AG04450 (cell line): Measurements from ENCODE around the gene IFT22. TPM values are rescaled to one million over a fixed set of nuclear protein-coding genes. Genes with fewer than 3 reads are reported as not detected.

Experiments used
- CTCF ChIA-PET: fragments of 300-600, 350-600 bp; formaldehyde crosslinking; extraction: SDS; loops from one replicate; lab custom pipeline; 2022; ENCODE audit warnings: antibody characterized with exemption, inconsistent platforms; lab: Charles Lee
- POLR2A ChIA-PET: fragments of 350-600 bp; formaldehyde crosslinking; extraction: SDS; loops from one replicate; lab custom pipeline; 2021; ENCODE audit warnings: antibody characterized with exemption, inconsistent platforms; lab: Yijun Ruan, JAX
- DNase-seq: peaks from one replicate; pipeline ENCODE4 v3.0.0-alpha.2; 2011; ENCODE audit warnings: low read depth, low spot score
- H3K27ac ChIP-seq: one replicate; pipeline ENCODE4 v1.5.1; 2012; ENCODE audit warnings: low read depth, low read length, control low read depth
- H3K27me3 ChIP-seq: one replicate; pipeline ENCODE4 v1.6.0; 2012; ENCODE audit warnings: low read length; ENCODE audit not compliant: control insufficient read depth, insufficient read depth
- H3K4me3 ChIP-seq: 2 replicates; pipeline ENCODE4 v1.5.1; 2011; ENCODE audit warnings: mild to moderate bottlenecking, low read depth, low read length, control low read depth
- H3K9me3 ChIP-seq: 2 replicates; pipeline ENCODE4 v1.5.1; 2012; ENCODE audit warnings: low read length; ENCODE audit not compliant: control insufficient read depth, insufficient read depth
- polyA plus RNA-seq: library from polyadenylated mRNA; depleted of rRNA; stranded (reverse); fragments of >200 nt; gene quantifications from 2 replicates; pipeline ENCODE4 v1.2.3, GENCODE V29; 2011
- TF ChIP-seq, protein P1 (sequence below): IDR thresholded peaks from 2 replicates; pipeline ENCODE4 v1.5.1; 2011; ENCODE audit warnings: low read depth, low read length, control low read depth, inconsistent platforms

IFT22 gene
- polyA plus RNA-seq, 1 experiment, result 42.5 TPM

DNA sequence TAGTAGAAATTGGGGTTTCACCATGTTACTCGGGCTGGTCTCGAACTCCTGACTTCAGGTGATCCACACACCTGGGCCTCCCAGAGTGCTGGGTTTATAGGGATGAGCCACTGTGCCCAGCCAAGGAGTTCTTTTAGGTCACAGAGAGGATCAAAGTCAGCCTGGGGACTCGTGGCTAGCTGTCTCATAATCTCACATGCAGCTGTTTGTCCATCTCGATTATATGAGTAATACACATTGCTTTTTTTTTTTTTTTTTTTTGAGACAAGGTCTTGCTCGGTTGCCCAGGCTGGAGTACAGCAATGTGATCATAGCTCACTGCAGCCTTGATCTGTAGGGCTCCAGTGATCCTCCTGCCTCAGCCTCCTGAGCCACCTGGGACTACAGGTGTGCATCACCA, 2.2 kb downstream of the IFT22 start:
- POLR2A ChIA-PET, result no interaction called here
- Histone ChIP-seq H3K27ac (no peak overlapping the region), H3K27me3 (no peaks in the 10 kb centered on the region), H3K9me3 (no peaks in the 10 kb centered on the region), H3K4me3 (no peak overlapping the region)
- TF ChIP-seq, protein P1, sequence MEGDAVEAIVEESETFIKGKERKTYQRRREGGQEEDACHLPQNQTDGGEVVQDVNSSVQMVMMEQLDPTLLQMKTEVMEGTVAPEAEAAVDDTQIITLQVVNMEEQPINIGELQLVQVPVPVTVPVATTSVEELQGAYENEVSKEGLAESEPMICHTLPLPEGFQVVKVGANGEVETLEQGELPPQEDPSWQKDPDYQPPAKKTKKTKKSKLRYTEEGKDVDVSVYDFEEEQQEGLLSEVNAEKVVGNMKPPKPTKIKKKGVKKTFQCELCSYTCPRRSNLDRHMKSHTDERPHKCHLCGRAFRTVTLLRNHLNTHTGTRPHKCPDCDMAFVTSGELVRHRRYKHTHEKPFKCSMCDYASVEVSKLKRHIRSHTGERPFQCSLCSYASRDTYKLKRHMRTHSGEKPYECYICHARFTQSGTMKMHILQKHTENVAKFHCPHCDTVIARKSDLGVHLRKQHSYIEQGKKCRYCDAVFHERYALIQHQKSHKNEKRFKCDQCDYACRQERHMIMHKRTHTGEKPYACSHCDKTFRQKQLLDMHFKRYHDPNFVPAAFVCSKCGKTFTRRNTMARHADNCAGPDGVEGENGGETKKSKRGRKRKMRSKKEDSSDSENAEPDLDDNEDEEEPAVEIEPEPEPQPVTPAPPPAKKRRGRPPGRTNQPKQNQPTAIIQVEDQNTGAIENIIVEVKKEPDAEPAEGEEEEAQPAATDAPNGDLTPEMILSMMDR, result no peak
- CTCF ChIA-PET, result no interaction called here
- DNase-seq, result no peak

DNA sequence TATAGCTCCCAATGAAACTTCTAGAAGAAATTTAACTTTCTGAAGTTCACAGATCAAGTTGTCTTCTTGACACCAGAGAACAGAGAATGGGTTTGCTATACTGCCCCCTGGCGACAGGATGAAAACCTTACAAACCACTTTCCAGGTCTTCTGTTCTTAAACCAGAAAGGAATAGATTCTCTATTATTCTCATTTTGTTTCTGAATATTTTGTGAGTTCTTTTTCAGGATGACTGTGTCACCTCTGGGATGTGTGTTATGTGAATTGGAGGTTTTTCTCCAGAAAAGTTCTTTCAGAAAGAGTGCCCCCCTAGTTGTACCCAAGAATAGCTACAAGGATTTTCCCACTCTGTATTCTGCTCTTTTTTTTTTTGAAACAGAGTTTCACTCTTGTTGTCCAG, 6.3 kb downstream of the IFT22 start:
- H3K9me3 ChIP-seq, result peaks cover 5% of the 10 kb centered on the region
- no peak overlapping the region for H3K4me3 ChIP-seq
- TF ChIP-seq, protein P1, result peak; percentile 66
- POLR2A ChIA-PET, result no interaction called here
- no peak for DNase-seq
- CTCF ChIA-PET, result interaction anchor here (0.6 to 1.7 kb wide), 12 partner anchors 9 to 896 kb away, joined by 3 to 5 read pairs (median 4); no protein-coding TSS in a partner anchor
- H3K27me3 ChIP-seq, result no peaks in the 10 kb centered on the region
- no peak overlapping the region for H3K27ac ChIP-seq

DNA sequence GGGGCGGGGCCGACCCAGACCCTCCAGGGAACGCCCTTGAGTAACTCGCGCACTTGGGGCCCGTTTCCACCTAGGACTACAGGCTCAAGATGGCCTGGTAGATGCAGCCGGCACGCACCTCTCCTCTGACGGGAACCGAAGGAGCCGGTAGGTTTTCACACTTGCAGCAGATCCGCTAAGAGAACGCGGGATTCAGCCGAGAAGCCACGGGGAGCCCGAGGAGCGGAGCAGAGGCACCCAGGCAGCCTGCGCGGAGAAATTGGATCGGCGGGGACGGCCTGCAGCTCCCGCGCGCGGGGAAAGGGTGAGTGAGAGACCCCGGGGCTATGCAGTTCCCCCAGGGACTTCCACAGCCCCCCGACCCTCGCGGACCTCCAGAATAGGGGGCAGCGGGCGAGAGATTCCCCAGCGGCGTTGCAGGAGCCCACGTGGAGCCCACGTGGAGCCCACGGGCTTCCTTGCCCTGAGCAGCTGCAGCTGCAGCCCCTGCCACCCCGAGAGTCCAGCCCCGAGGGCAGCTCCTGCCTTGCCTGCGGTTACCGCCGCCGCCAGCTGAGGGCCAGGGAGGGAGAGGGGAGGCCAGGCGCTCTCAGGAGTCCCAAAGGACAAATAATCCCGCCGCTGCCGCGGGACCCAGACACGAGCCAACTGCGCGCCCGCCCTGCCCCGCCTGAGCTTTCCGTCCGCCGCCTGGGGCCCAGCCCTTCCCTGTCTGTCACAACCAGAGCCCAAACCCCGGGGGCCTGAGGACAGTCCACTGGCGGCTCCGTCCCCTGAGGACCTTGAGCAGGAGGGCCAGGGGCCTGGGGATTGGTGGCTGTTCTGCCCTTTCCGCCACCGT, 13.1 kb downstream of the IFT22 start:
- CTCF ChIA-PET, result interaction anchor here (0.7 kb wide), 1 partner anchor 207 kb away, joined by 6 read pairs; no protein-coding TSS in a partner anchor
- Histone ChIP-seq H3K9me3 (peaks cover 26% of the 10 kb centered on the region), H3K27me3 (peaks cover 18% of the 10 kb centered on the region), H3K4me3 (peak overlapping the region; percentile 51), H3K27ac (no peak overlapping the region)
- TF ChIP-seq, protein P1, result no peak
- DNase-seq, result no peak
- POLR2A ChIA-PET, result interaction anchor here (0.6 to 0.7 kb wide), 2 partner anchors 220 to 337 kb away, joined by 5 read pairs; no protein-coding TSS in a partner anchor

DNA sequence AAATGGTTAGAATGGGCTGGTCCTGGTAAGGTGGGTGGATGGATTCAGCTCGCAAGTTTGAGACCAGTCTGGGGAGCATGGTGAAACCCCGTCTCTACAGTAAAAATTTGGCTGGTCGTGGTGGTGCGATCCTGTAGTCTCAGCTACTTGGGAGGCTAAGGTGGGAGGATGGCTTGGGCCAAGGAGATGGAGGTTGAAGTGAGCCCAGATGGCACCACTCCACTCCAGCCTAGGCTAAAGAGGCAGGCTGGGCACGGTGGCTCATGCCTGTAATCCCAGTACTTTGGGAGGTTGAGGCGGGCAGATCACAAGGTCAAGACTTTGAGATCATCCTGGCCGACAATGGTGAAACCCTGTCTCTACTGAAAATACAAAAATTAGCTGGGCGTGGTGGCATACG, 15.3 kb downstream of the IFT22 start:
- ChIA-PET CTCF (interaction anchor here (1.6 kb wide), 1 partner anchor 8 kb away, joined by 5 read pairs; no protein-coding TSS in a partner anchor), POLR2A (no interaction called here)
- Histone ChIP-seq H3K4me3 (no peak overlapping the region), H3K27ac (no peak overlapping the region), H3K9me3 (peaks cover 47% of the 10 kb centered on the region), H3K27me3 (peaks cover 39% of the 10 kb centered on the region)
- no peak for DNase-seq
- TF ChIP-seq, protein P1, result no peak
